PC-3 (cell line): Measurements from ENCODE around the gene CASQ1. TPM values are rescaled to one million over a fixed set of nuclear protein-coding genes. Genes with fewer than 3 reads are reported as not detected.

Source experiments
- ATAC-seq: fragments of 200-7000 bp; cut with Tn5 transposase; 2 replicates; pipeline ENCODE4 v1.9.1; 2020; ENCODE audit warnings: mild to moderate bottlenecking, moderate library complexity
- BruUV-seq: library from RNA; stranded (reverse); fragments of 400-500 nt; replicated peaks from 2 replicates; lab custom pipeline; 2021; lab: Mats Ljungman, UMichigan
- CTCF ChIA-PET: fragments of 300-600 bp; sonication (Branson Sonifier 250); formaldehyde crosslinking; loops from one replicate; lab custom pipeline; 2022; ENCODE audit warnings: antibody characterized with exemption; lab: Charles Lee
- POLR2A ChIA-PET: fragments of 300-600 bp; sonication (Branson Sonifier 250); formaldehyde crosslinking; loops from one replicate; lab custom pipeline; 2022; ENCODE audit warnings: antibody characterized with exemption; ENCODE audit not compliant: unreplicated experiment; lab: Charles Lee
- DNase-seq: peaks from one replicate; pipeline ENCODE4 v3.0.0-alpha.2; 2015
- H2AFZ ChIP-seq: fragments of 300-600 bp; sonication (generic); 2 replicates; pipeline ENCODE4 v1.6.0; 2016; ENCODE audit warnings: antibody characterized with exemption, low read length
- H3F3A ChIP-seq: fragments of 300-600 bp; sonication (generic); one replicate; pipeline ENCODE4 v1.6.0; 2017; ENCODE audit warnings: antibody characterized with exemption, low read length, control low read depth, mild to moderate bottlenecking; ENCODE audit not compliant: unreplicated experiment
- H3K27ac ChIP-seq: fragments of 300-600 bp; sonication (generic); 2 replicates; pipeline ENCODE4 v1.5.1; 2016; ENCODE audit warnings: mild to moderate bottlenecking, low read length
- H3K27me3 ChIP-seq: fragments of 300-600 bp; sonication (generic); 2 replicates; pipeline ENCODE4 v1.6.1; 2016; ENCODE audit warnings: low read length, mixed read lengths
- H3K36me3 ChIP-seq: fragments of 300-600 bp; sonication (generic); 2 replicates; pipeline ENCODE4 v1.6.1; 2016; ENCODE audit warnings: low read depth, mixed run types, low read length, mixed read lengths
- H3K4me1 ChIP-seq: fragments of 300-600 bp; sonication (generic); 2 replicates; pipeline ENCODE4 v1.5.1; 2016; ENCODE audit warnings: low read length; ENCODE audit not compliant: insufficient read depth
- H3K4me2 ChIP-seq: fragments of 300-600 bp; sonication (generic); 2 replicates; pipeline ENCODE4 v1.6.0; 2016; ENCODE audit warnings: low read length
- H3K4me3 ChIP-seq: fragments of 300-600 bp; sonication (generic); 2 replicates; pipeline ENCODE4 v1.5.1; 2016; ENCODE audit warnings: mild to moderate bottlenecking, low read length, mixed read lengths
- H3K79me2 ChIP-seq: fragments of 300-600 bp; sonication (generic); 2 replicates; pipeline ENCODE4 v1.6.1; 2017; ENCODE audit warnings: low read length, mixed read lengths
- H3K9ac ChIP-seq: fragments of 300-600 bp; sonication (generic); 2 replicates; pipeline ENCODE4 v1.6.0; 2016; ENCODE audit warnings: mild to moderate bottlenecking, low read length
- H3K9me2 ChIP-seq: fragments of 300-600 bp; sonication (generic); replicated peaks from 2 replicates; pipeline ENCODE4 v1.6.1; 2016; ENCODE audit warnings: mixed run types, low read length, mixed read lengths
- H3K9me3 ChIP-seq: fragments of 300-600 bp; sonication (generic); 2 replicates; pipeline ENCODE4 v1.6.1; 2016; ENCODE audit warnings: low read length, mixed read lengths
- H4K20me1 ChIP-seq: fragments of 300-600 bp; sonication (generic); 2 replicates; pipeline ENCODE4 v1.6.1; 2016; ENCODE audit warnings: low read length, mixed read lengths
- EZH2 ChIP-seq: fragments of 300-600 bp; sonication (generic); IDR thresholded peaks from one replicate; pipeline ENCODE4 v1.6.1; 2017; ENCODE audit warnings: antibody characterized with exemption, mild to moderate bottlenecking, low read length; ENCODE audit not compliant: unreplicated experiment
- EZH2phosphoT487 ChIP-seq: fragments of 300-600 bp; sonication (generic); IDR thresholded peaks from 2 replicates; pipeline ENCODE4 v1.6.1; 2018; ENCODE audit warnings: mild to moderate bottlenecking, antibody characterized with exemption, low read length, borderline replicate concordance
- intact Hi-C: fragments of 100-400 bp; cut with micrococcal nuclease; formaldehyde crosslinking; loops from 2 replicates; pipeline ENCODE4 v1.9.0; 2023
- total RNA-seq: library from RNA; depleted of rRNA; stranded (reverse); fragments of >200 nt; gene quantifications from 2 replicates; pipeline ENCODE4 v1.2.3, GENCODE V29; 2014
- TF ChIP-seq, protein P1 (sequence below): fragments of 300-600 bp; sonication (generic); conservative IDR thresholded peaks from 2 replicates; pipeline ENCODE4 v1.5.1; 2017; ENCODE audit warnings: antibody characterized with exemption, low read depth, mild to moderate bottlenecking, low read length

The CASQ1 gene
- total RNA-seq, 1 experiment from 2014 or later = not detected

DNA sequence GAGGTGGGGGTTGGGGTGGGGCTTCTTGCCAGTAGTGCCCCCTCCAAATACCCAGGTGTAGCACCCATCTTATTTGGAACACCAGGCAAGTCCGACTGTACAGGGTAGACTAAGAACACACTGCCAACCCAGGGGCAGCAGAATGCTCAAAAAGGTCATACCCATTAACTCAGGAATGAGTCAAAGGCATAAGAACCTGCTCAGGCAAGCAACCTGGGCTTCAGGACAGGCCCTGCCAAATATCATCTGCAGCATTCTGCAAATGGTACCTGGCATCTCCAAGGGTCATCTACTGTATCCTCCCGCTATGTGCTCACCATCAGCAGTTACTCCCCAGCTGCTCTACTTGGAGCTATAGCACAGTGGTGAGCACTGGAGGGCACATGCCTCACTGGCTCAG is 34.2 kb downstream of the CASQ1 start:
- Histone ChIP-seq H3F3A (no peaks in the 10 kb centered on the region), H3K4me1 (no peaks in the 10 kb centered on the region), H3K9ac (no peak overlapping the region), H4K20me1 (no peaks in the 10 kb centered on the region), H3K4me2 (no peak overlapping the region), H3K4me3 (no peak overlapping the region), H3K36me3 (peaks cover 68% of the 10 kb centered on the region), H2AFZ (no peak overlapping the region), H3K9me3 (no peaks in the 10 kb centered on the region), H3K27ac (no peak overlapping the region), H3K9me2 (no peaks in the 10 kb centered on the region), H3K27me3 (no peaks in the 10 kb centered on the region), H3K79me2 (no peaks in the 10 kb centered on the region)
- CTCF ChIA-PET = no interaction called here
- no TSS peak for BruUV-seq
- DNase-seq (no peak), ATAC-seq (no peak)
- intact Hi-C loops = no loop called here
- POLR2A ChIA-PET = no interaction called here
- TF ChIP-seq, protein P1, sequence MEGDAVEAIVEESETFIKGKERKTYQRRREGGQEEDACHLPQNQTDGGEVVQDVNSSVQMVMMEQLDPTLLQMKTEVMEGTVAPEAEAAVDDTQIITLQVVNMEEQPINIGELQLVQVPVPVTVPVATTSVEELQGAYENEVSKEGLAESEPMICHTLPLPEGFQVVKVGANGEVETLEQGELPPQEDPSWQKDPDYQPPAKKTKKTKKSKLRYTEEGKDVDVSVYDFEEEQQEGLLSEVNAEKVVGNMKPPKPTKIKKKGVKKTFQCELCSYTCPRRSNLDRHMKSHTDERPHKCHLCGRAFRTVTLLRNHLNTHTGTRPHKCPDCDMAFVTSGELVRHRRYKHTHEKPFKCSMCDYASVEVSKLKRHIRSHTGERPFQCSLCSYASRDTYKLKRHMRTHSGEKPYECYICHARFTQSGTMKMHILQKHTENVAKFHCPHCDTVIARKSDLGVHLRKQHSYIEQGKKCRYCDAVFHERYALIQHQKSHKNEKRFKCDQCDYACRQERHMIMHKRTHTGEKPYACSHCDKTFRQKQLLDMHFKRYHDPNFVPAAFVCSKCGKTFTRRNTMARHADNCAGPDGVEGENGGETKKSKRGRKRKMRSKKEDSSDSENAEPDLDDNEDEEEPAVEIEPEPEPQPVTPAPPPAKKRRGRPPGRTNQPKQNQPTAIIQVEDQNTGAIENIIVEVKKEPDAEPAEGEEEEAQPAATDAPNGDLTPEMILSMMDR = no peak
- no peak for TF ChIP-seq EZH2
- no peak for TF ChIP-seq EZH2phosphoT487

DNA sequence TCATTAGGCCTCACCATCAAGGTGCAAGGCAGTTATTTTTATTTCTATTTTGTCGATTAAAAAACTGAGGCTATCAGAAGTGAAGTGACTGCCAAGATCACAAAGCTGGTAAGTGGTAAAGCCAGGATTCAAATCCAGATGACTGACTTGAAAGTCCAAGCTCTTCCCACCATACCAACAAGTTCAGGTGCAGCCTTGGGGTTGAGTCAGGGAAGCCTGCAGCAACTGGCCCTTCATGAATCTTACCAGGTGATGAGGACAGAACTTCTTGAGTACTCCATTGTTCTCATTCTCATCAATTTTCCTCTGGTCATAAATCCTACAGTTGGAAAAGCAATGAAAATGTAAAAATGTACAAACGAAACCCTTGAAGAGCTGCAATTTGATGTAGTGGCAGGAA is 35.0 kb downstream of the CASQ1 start:
- H3K9ac ChIP-seq = no peak overlapping the region
- no peak for DNase-seq
- ChIA-PET CTCF (no interaction called here), POLR2A (interaction anchor here (0.5 kb wide), 1 partner anchor 23 kb away, joined by 3 read pairs; no protein-coding TSS in a partner anchor)
- H3K4me3 ChIP-seq = no peak overlapping the region
- H3K36me3 ChIP-seq = peaks cover 72% of the 10 kb centered on the region
- intact Hi-C loops = no loop called here
- no peak overlapping the region for H3K4me2 ChIP-seq
- H3K27ac ChIP-seq = no peak overlapping the region
- H3K4me1 ChIP-seq = no peaks in the 10 kb centered on the region
- H3K9me3 ChIP-seq = no peaks in the 10 kb centered on the region
- H2AFZ ChIP-seq = no peak overlapping the region
- no peak for ATAC-seq
- no peaks in the 10 kb centered on the region for H3K79me2 ChIP-seq
- no peaks in the 10 kb centered on the region for H3F3A ChIP-seq
- no peaks in the 10 kb centered on the region for H3K27me3 ChIP-seq
- BruUV-seq = no TSS peak
- H3K9me2 ChIP-seq = no peaks in the 10 kb centered on the region
- TF ChIP-seq EZH2 (no peak), EZH2phosphoT487 (no peak)
- TF ChIP-seq, protein P1 = no peak
- no peaks in the 10 kb centered on the region for H4K20me1 ChIP-seq

DNA sequence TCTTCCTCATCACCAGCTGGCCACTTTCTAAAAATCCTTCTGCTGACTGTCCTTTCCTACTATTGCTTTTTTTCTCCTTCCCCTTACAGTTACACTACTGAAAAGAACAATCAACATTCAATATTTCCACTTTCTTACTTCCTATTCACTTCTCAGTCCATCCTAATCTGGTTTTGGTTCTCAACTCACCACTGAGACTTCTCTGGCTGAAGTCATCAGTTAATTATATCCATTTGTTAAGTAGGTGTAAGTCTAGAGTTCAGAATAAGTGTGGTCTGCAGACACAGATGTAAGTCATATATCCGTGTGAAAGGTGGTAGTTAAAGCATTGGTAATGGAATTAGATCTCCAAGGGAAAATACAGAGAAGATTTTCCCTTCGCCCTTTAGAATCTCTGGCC is 36.2 kb downstream of the CASQ1 start:
- Histone ChIP-seq H4K20me1 (no peaks in the 10 kb centered on the region), H2AFZ (no peak overlapping the region), H3F3A (no peaks in the 10 kb centered on the region), H3K36me3 (peaks cover 80% of the 10 kb centered on the region), H3K9ac (no peak overlapping the region), H3K27me3 (no peaks in the 10 kb centered on the region), H3K4me3 (no peak overlapping the region), H3K27ac (no peak overlapping the region), H3K4me2 (no peak overlapping the region), H3K9me3 (no peaks in the 10 kb centered on the region), H3K79me2 (no peaks in the 10 kb centered on the region), H3K9me2 (no peaks in the 10 kb centered on the region), H3K4me1 (no peaks in the 10 kb centered on the region)
- POLR2A ChIA-PET = no interaction called here
- CTCF ChIA-PET = no interaction called here
- TF ChIP-seq EZH2 (no peak), EZH2phosphoT487 (no peak)
- TF ChIP-seq, protein P1 = no peak
- ATAC-seq (no peak), DNase-seq (no peak)
- intact Hi-C loops = no loop called here
- BruUV-seq = no TSS peak
